Mucosa of descending colon (tissue), 3 donors: ENCODE data around the gene KRT17. TPM values are rescaled to one million over a fixed set of nuclear protein-coding genes. Genes with fewer than 3 reads are reported as not detected.
"Not testable (repeated sequence)": the region's sequence is repeated elsewhere in the genome, so short reads cannot be mapped to it uniquely, and the experiment has no call there.

Experiments
- ATAC-seq: fragments of 200-7000 bp; cut with Tn5 transposase; one replicate; pipeline ENCODE4 v1.9.1; 2020; ENCODE audit warnings: mild to moderate bottlenecking, moderate library complexity
- DNase-seq, 3 donors: peaks; one replicate each; pipeline ENCODE4 v3.0.0-alpha.2; 2020
- H3K36me3 ChIP-seq: fragments of 200-600 bp; one replicate; pipeline ENCODE4 v1.8.0; 2021; ENCODE audit warnings: low read depth, mild to moderate bottlenecking
- H3K4me1 ChIP-seq: fragments of 200-600 bp; one replicate; pipeline ENCODE4 v1.8.0; 2021; ENCODE audit warnings: low read depth, mild to moderate bottlenecking
- H3K4me3 ChIP-seq: fragments of 200-600 bp; one replicate; pipeline ENCODE4 v1.8.0; 2021; ENCODE audit warnings: mild to moderate bottlenecking
- H3K9me3 ChIP-seq: fragments of 200-600 bp; one replicate; pipeline ENCODE4 v1.8.0; 2021; ENCODE audit warnings: mild to moderate bottlenecking
- CTCF ChIP-seq: fragments of 200-600 bp; IDR thresholded peaks from one replicate; pipeline ENCODE4 v1.8.0; 2022; ENCODE audit warnings: antibody characterized with exemption, mild to moderate bottlenecking
- intact Hi-C, 2 donors: fragments of 100-400 bp; cut with DNase I in 1 of 2; cut with micrococcal nuclease in 1 of 2; formaldehyde crosslinking; loops; one replicate each; pipeline versions ENCODE4 v1.11.0 to v1.11.1; 2022; cut with DNase I, micrococcal nuclease
- total RNA-seq, 3 donors: library from RNA; stranded (reverse); fragmentation: NEBNext Ultra II Directional in 2 of 3; extraction: Animal tissue kit (Norgen Biotek cat#: 25700) in 2 of 3; gene quantifications; one replicate each; pipeline versions ENCODE4 v1.2.1 to v1.2.4, GENCODE V29; 2021 to 2023
- donor health status: DM: no; HTN: no; CAD: no; lungs with moderate emphysema.
- donor health status: DM: no; HTN: no; CAD: no.
- donor health status: DM: no; HTN: yes; CAD: no.

KRT17 gene
- total RNA-seq, 3 donors from 2014 or later = 0.76 TPM; not detected in 2

- no peak for TF ChIP-seq CTCF
- ATAC-seq (peak; percentile 54), DNase-seq (peak; percentile 73 to 85 (median 79))
- H3K36me3 ChIP-seq = no peaks in the 10 kb centered on the region
- no peak overlapping the region for H3K4me3 ChIP-seq
- no peaks in the 10 kb centered on the region for H3K9me3 ChIP-seq
- H3K4me1 ChIP-seq = no peaks in the 10 kb centered on the region
- intact Hi-C loops = no loop called here
These were observed 40.9 kb downstream of the KRT17 start for GRCh38 chr17:41583137-41584127.

- ATAC-seq, H3K4me3 ChIP-seq, H3K9me3 ChIP-seq, H3K36me3 ChIP-seq, DNase-seq, intact Hi-C loops, H3K4me1 ChIP-seq: not testable (repeated sequence)
These were observed 42.1 kb downstream of the KRT17 start for GRCh38 chr17:41582061-41582968.

GRCh38 chr17:41581366-41582060, 42.9 kb downstream of the KRT17 start:
- TF ChIP-seq CTCF = no peak
- no peaks in the 10 kb centered on the region for H3K4me1 ChIP-seq
- DNase-seq = no peak
- intact Hi-C loops = no loop called here
- ATAC-seq = no peak
- H3K4me3 ChIP-seq = no peak overlapping the region
- no peaks in the 10 kb centered on the region for H3K36me3 ChIP-seq
- H3K9me3 ChIP-seq = no peaks in the 10 kb centered on the region

GRCh38 chr17:41580687-41581365, 43.5 kb downstream of the KRT17 start:
- intact Hi-C loops = no loop called here

GRCh38 chr17:41580244-41580575, 44.2 kb downstream of the KRT17 start:
- TF ChIP-seq CTCF = no peak
- no peak for ATAC-seq
- Histone ChIP-seq H3K4me1 (no peaks in the 10 kb centered on the region), H3K4me3 (no peak overlapping the region), H3K9me3 (no peaks in the 10 kb centered on the region), H3K36me3 (no peaks in the 10 kb centered on the region)
- no peak for DNase-seq
- intact Hi-C loops = no loop called here

More at GRCh38 chr17:41580687-41581365, 43.5 kb downstream of the KRT17 start:
- ATAC-seq (no peak), DNase-seq (no peak)
- Histone ChIP-seq H3K4me1 (no peaks in the 10 kb centered on the region), H3K36me3 (no peaks in the 10 kb centered on the region), H3K4me3 (no peak overlapping the region), H3K9me3 (no peaks in the 10 kb centered on the region)
- TF ChIP-seq CTCF = no peak
